ENCODE data around the gene C3orf18.

The C3orf18 gene

DNA sequence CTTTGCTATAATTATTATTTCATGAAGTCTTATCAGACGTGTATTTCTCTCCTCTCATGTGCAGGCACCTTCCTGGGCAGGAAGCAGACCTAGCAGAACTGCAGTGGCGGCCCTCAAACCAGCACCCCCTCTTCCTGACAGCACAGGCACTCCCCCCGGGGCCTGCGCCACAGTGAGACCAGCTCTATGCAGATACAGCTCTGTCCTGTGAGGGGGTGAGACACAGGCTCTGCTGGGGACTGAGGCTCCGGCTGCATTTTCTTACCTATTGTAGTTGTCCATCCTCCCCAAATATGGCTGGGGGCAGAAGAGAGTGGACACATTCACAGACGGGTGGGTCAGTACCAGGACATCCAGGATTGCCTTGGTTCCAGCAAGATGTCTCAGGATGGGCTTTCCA is 39.0 kb upstream of the C3orf18 start:
- Histone ChIP-seq H3K36me3 (ENCODE audit: control insufficient read depth in 2 of 2, insufficient read depth in 1 of 2, low read length in 2 of 2) (peaks cover 0 to 3% of the 10 kb centered on the region in 2 experiments; a peak in 1 of 3 replicates), H3K27ac (ENCODE audit: extremely low read depth, low read depth, low read length) (no peak overlapping the region), H3K9me3 (ENCODE audit: control insufficient read depth, insufficient read depth, low read depth, low read length) (no peaks in the 10 kb centered on the region), H3K4me3 (ENCODE audit: low read depth, low read length) (no peak overlapping the region), H3K4me1 (ENCODE audit: control insufficient read depth, insufficient read depth, low read length) (0 out of 2 replicates have a peak, but pooled peaks cover 2% of the 10 kb centered on the region)
- TF ChIP-seq ZNF341 (tag by site-specific recombination; IDR thresholded peaks at IDR 0.05; ENCODE audit: low read depth): no peak
- no peak for TF ChIP-seq KLF7 (tag by site-specific recombination; IDR thresholded peaks at IDR 0.05; ENCODE audit: borderline replicate concordance)
- TF ChIP-seq RBAK (tag by site-specific recombination; IDR thresholded peaks at IDR 0.05): no peak
- TF ChIP-seq ZNF776 (tag by site-specific recombination; IDR thresholded peaks at IDR 0.05; ENCODE audit: borderline replicate concordance): no peak
- ChIA-PET POLR2A (no interaction called here), CTCF (no interaction called here)

- H3K36me3 ChIP-seq (ENCODE audit: control insufficient read depth in 2 of 2, insufficient read depth in 1 of 2, low read length in 2 of 2): peaks cover 0 to 3% of the 10 kb centered on the region in 2 experiments; a peak in 1 of 3 replicates
- ChIA-PET CTCF (no interaction called here), POLR2A (no interaction called here)
- no peaks in the 10 kb centered on the region for H3K9me3 ChIP-seq (ENCODE audit: control insufficient read depth, insufficient read depth, low read depth, low read length)
- 0 out of 2 replicates have a peak, but pooled peaks cover 1% of the 10 kb centered on the region for H3K4me1 ChIP-seq (ENCODE audit: control insufficient read depth, insufficient read depth, low read length)
- H3K27ac ChIP-seq (ENCODE audit: extremely low read depth, low read depth, low read length): no peak overlapping the region
- no peak overlapping the region for H3K4me3 ChIP-seq (ENCODE audit: low read depth, low read length)
- no peak for TF ChIP-seq PRDM1 (tag by site-specific recombination; IDR thresholded peaks at IDR 0.05)
- TF ChIP-seq, protein P1, sequence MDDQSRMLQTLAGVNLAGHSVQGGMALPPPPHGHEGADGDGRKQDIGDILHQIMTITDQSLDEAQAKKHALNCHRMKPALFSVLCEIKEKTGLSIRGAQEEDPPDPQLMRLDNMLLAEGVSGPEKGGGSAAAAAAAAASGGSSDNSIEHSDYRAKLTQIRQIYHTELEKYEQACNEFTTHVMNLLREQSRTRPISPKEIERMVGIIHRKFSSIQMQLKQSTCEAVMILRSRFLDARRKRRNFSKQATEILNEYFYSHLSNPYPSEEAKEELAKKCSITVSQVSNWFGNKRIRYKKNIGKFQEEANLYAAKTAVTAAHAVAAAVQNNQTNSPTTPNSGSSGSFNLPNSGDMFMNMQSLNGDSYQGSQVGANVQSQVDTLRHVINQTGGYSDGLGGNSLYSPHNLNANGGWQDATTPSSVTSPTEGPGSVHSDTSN (CRISPR knock-in tag; IDR thresholded peaks at IDR 0.05): no peak
- no peak for TF ChIP-seq ZNF157 (tag by site-specific recombination; IDR thresholded peaks at IDR 0.05)
- no peak for TF ChIP-seq ZBTB20 (tag by site-specific recombination; IDR thresholded peaks at IDR 0.05)
Measured at GRCh38 chr3:50605901-50606326, 38.4 kb upstream of the C3orf18 start.

- TF ChIP-seq ZNF658 (tag by site-specific recombination; IDR thresholded peaks at IDR 0.05): no peak
- no peak for TF ChIP-seq ZNF433 (tag by site-specific recombination; IDR thresholded peaks at IDR 0.05; ENCODE audit: low read depth)
- TF ChIP-seq GLI2 (tag by site-specific recombination; IDR thresholded peaks at IDR 0.05; ENCODE audit: borderline replicate concordance, low read depth): no peak
- no peak for TF ChIP-seq KLF16 (tag by site-specific recombination; IDR thresholded peaks at IDR 0.05)
- TF ChIP-seq, protein P2, sequence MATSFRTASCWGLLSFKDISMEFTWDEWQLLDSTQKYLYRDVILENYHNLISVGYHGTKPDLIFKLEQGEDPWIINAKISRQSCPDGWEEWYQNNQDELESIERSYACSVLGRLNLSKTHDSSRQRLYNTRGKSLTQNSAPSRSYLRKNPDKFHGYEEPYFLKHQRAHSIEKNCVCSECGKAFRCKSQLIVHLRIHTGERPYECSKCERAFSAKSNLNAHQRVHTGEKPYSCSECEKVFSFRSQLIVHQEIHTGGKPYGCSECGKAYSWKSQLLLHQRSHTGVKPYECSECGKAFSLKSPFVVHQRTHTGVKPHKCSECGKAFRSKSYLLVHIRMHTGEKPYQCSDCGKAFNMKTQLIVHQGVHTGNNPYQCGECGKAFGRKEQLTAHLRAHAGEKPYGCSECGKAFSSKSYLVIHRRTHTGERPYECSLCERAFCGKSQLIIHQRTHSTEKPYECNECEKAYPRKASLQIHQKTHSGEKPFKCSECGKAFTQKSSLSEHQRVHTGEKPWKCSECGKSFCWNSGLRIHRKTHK (tag by site-specific recombination; IDR thresholded peaks at IDR 0.05): no peak
- peak; percentile 38; the same call in 1 of the 2 replicates for TF ChIP-seq SCRT2 (tag by site-specific recombination; IDR thresholded peaks at IDR 0.05)
- TF ChIP-seq, protein P3, sequence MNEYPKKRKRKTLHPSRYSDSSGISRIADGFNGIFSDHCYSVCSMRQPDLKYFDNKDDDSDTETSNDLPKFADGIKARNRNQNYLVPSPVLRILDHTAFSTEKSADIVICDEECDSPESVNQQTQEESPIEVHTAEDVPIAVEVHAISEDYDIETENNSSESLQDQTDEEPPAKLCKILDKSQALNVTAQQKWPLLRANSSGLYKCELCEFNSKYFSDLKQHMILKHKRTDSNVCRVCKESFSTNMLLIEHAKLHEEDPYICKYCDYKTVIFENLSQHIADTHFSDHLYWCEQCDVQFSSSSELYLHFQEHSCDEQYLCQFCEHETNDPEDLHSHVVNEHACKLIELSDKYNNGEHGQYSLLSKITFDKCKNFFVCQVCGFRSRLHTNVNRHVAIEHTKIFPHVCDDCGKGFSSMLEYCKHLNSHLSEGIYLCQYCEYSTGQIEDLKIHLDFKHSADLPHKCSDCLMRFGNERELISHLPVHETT (tag by site-specific recombination; IDR thresholded peaks at IDR 0.05): no peak
- no peak for TF ChIP-seq ZNF645 (tag by site-specific recombination; IDR thresholded peaks at IDR 0.05)
- H3K36me3 ChIP-seq (ENCODE audit: control insufficient read depth in 2 of 2, insufficient read depth in 1 of 2, low read length in 2 of 2): peaks cover 0 to 3% of the 10 kb centered on the region in 2 experiments; a peak in 1 of 3 replicates
- ChIA-PET POLR2A (no interaction called here), CTCF (interaction anchor here (0.6 to 1.0 kb wide), 3 partner anchors 32 to 253 kb away, joined by 3 to 5 read pairs (median 4); no protein-coding TSS in a partner anchor)
- H3K9me3 ChIP-seq (ENCODE audit: control insufficient read depth, insufficient read depth, low read depth, low read length): no peaks in the 10 kb centered on the region
- H3K27ac ChIP-seq (ENCODE audit: extremely low read depth, low read depth, low read length): no peak overlapping the region
- no peaks in the 10 kb centered on the region for H3K4me1 ChIP-seq (ENCODE audit: control insufficient read depth, insufficient read depth, low read length)
- no peak overlapping the region for H3K4me3 ChIP-seq (ENCODE audit: low read depth, low read length)
Measured at GRCh38 chr3:50604628-50605588, 37.4 kb upstream of the C3orf18 start.

All from HEK293 (cell line).